Endodermal cell (in vitro differentiated cells): ENCODE results near the gene TBX20. TPM values are rescaled to one million over a fixed set of nuclear protein-coding genes. Genes with fewer than 3 reads are reported as not detected.
"Not testable (repeated sequence)": the region's sequence is repeated elsewhere in the genome, so short reads cannot be mapped to it uniquely, and the experiment has no call there.

Experiments
- DNase-seq: peaks from one replicate; pipeline ENCODE4 v3.0.0-alpha.2; 2017
- H3K27ac ChIP-seq: 2 replicates; pipeline ENCODE4 v1.5.1; 2013; ENCODE audit warnings: mild to moderate bottlenecking, low read depth, low read length, moderate library complexity
- H3K27me3 ChIP-seq: 2 replicates; pipeline ENCODE4 v1.6.1; 2013; ENCODE audit warnings: mild to moderate bottlenecking, low read length, moderate library complexity; ENCODE audit not compliant: insufficient read depth, control insufficient read depth, poor library complexity, severe bottlenecking
- H3K36me3 ChIP-seq: 2 replicates; pipeline ENCODE4 v1.7.0; 2013; ENCODE audit warnings: mild to moderate bottlenecking, low read length, moderate library complexity; ENCODE audit not compliant: control insufficient read depth, insufficient read depth
- H3K4me1 ChIP-seq: one replicate; pipeline ENCODE4 v1.7.0; 2013; ENCODE audit warnings: low read length; ENCODE audit not compliant: control insufficient read depth, insufficient read depth
- H3K4me3 ChIP-seq: 2 replicates; pipeline ENCODE4 v1.5.1; 2013; ENCODE audit warnings: mild to moderate bottlenecking, low read length, moderate library complexity
- H3K9ac ChIP-seq: 2 replicates; pipeline ENCODE4 v1.6.1; 2013; ENCODE audit warnings: mild to moderate bottlenecking, low read length, moderate library complexity; ENCODE audit not compliant: poor library complexity, severe bottlenecking; ENCODE audit errors: extremely low read depth
- H3K9me3 ChIP-seq: 2 replicates; pipeline ENCODE4 v1.6.1; 2013; ENCODE audit warnings: mild to moderate bottlenecking, low read length, moderate library complexity; ENCODE audit not compliant: control insufficient read depth
- H3K27ac Mint-ChIP-seq: 2 replicates; pipeline ENCODE4 v1.8.0; 2020; ENCODE audit warnings: mixed read lengths
- H3K27me3 Mint-ChIP-seq: 2 replicates; pipeline ENCODE4 v1.8.0; 2021; ENCODE audit warnings: mild to moderate bottlenecking, mixed read lengths; ENCODE audit not compliant: insufficient read depth
- H3K36me3 Mint-ChIP-seq: 2 replicates; pipeline ENCODE4 v1.8.0; 2020; ENCODE audit warnings: low read depth, mixed read lengths
- H3K4me1 Mint-ChIP-seq: 2 replicates; pipeline ENCODE4 v1.8.0; 2020; ENCODE audit warnings: mixed read lengths
- H3K4me3 Mint-ChIP-seq: 2 replicates; pipeline ENCODE4 v1.8.0; 2020; ENCODE audit warnings: mild to moderate bottlenecking, moderate library complexity, mixed read lengths
- H3K9me3 Mint-ChIP-seq: 2 replicates; pipeline ENCODE4 v1.8.0; 2020; ENCODE audit warnings: mild to moderate bottlenecking, mixed read lengths
- WGBS, 2 experiments: methylation state at CpG; one replicate each; pipeline versions ENCODE4 v1.1.5 to v1.1.7; 2013; ENCODE audit warnings: missing lambda C conversion rate in 2 of 2, mixed read lengths in 1 of 2; ENCODE audit not compliant: insufficient coverage in 1 of 2, insufficient read length in 1 of 2; 5-methylcytosine and 5-hydroxymethylcytosine counted together
- total RNA-seq, 2 donors: library from RNA; stranded (reverse); fragmentation: NEBNext Ultra II Directional in 1 of 2; extraction: Animal tissue kit (Norgen Biotek cat#: 25700) in 1 of 2; gene quantifications; 2 replicates in 1 of 2; 3 replicates in 1 of 2; pipeline ENCODE4 v1.2.1, GENCODE V29; 2021

Gene TBX20
- total RNA-seq, 2 donors from 2014 or later = 18.6 to 35.2 TPM

- not testable (repeated sequence) for H3K27ac ChIP-seq, H3K9me3 Mint-ChIP-seq, H3K4me1 ChIP-seq, DNase-seq, H3K4me3 ChIP-seq, H3K9me3 ChIP-seq, H3K27me3 Mint-ChIP-seq, H3K4me3 Mint-ChIP-seq, H3K27me3 ChIP-seq, H3K4me1 Mint-ChIP-seq, H3K9ac ChIP-seq, H3K27ac Mint-ChIP-seq
- WGBS, 2 experiments = 71% methylated on average over 1 of the region's 1 CpG; no CpG with 5 or more reads in 1 of the 2 experiments
- peaks cover 23% of the 10 kb centered on the region for H3K36me3 ChIP-seq
- H3K36me3 Mint-ChIP-seq = peaks cover 53% of the 10 kb centered on the region
These were observed 49.0 kb downstream of the TBX20 start for GRCh38 chr7:35204850-35205249.

- not testable (repeated sequence) for H3K4me1 ChIP-seq, DNase-seq, H3K4me1 Mint-ChIP-seq, H3K4me3 Mint-ChIP-seq, H3K9me3 ChIP-seq, H3K9me3 Mint-ChIP-seq, H3K27ac Mint-ChIP-seq, H3K27me3 Mint-ChIP-seq, H3K27ac ChIP-seq, H3K4me3 ChIP-seq, H3K27me3 ChIP-seq, H3K9ac ChIP-seq
- H3K36me3 ChIP-seq = peaks cover 23% of the 10 kb centered on the region
- peaks cover 48% of the 10 kb centered on the region for H3K36me3 Mint-ChIP-seq
- WGBS, 2 experiments = 93% methylated on average over 2 of the region's 5 CpGs; no CpG with 5 or more reads in 1 of the 2 experiments
These were observed 49.9 kb downstream of the TBX20 start for GRCh38 chr7:35204031-35204430.

- H3K9me3 ChIP-seq, H3K4me1 Mint-ChIP-seq, H3K4me1 ChIP-seq, H3K9ac ChIP-seq, H3K27ac ChIP-seq, DNase-seq, H3K9me3 Mint-ChIP-seq, H3K27me3 ChIP-seq, H3K27me3 Mint-ChIP-seq, H3K4me3 Mint-ChIP-seq, H3K27ac Mint-ChIP-seq, H3K4me3 ChIP-seq: not testable (repeated sequence)
- H3K36me3 Mint-ChIP-seq = peaks cover 47% of the 10 kb centered on the region
- H3K36me3 ChIP-seq = peaks cover 23% of the 10 kb centered on the region
- WGBS, 2 experiments = 98% methylated on average over 6 of the region's 6 CpGs; no CpG with 5 or more reads in 1 of the 2 experiments
These were observed 51.5 kb downstream of the TBX20 start for GRCh38 chr7:35202353-35202752.

- H3K9me3 Mint-ChIP-seq, H3K4me3 ChIP-seq, H3K27ac Mint-ChIP-seq, H3K27me3 ChIP-seq, DNase-seq, H3K4me1 ChIP-seq, H3K27me3 Mint-ChIP-seq, H3K9me3 ChIP-seq, H3K4me1 Mint-ChIP-seq, H3K4me3 Mint-ChIP-seq, H3K27ac ChIP-seq, H3K9ac ChIP-seq: not testable (repeated sequence)
- peaks cover 41% of the 10 kb centered on the region for H3K36me3 Mint-ChIP-seq
- H3K36me3 ChIP-seq = peaks cover 23% of the 10 kb centered on the region
- WGBS, 2 experiments = 100% methylated on average over 2 of the region's 2 CpGs; no CpG with 5 or more reads in 1 of the 2 experiments
These were observed 53.7 kb downstream of the TBX20 start for GRCh38 chr7:35200170-35200569.

- H3K36me3 ChIP-seq = peaks cover 14% of the 10 kb centered on the region
- H3K27ac ChIP-seq, H3K27ac Mint-ChIP-seq, H3K27me3 ChIP-seq, H3K4me3 Mint-ChIP-seq, H3K4me3 ChIP-seq, H3K4me1 Mint-ChIP-seq, H3K4me1 ChIP-seq, H3K27me3 Mint-ChIP-seq, H3K9ac ChIP-seq, H3K9me3 ChIP-seq, H3K9me3 Mint-ChIP-seq, DNase-seq: not testable (repeated sequence)
- 78 to 83% methylated on average over 1 to 2 of the region's 2 CpGs for WGBS, 2 experiments
- peaks cover 31% of the 10 kb centered on the region for H3K36me3 Mint-ChIP-seq
These were observed 55.3 kb downstream of the TBX20 start for GRCh38 chr7:35198370-35199140.

- not testable (repeated sequence) for H3K9me3 Mint-ChIP-seq, H3K36me3 Mint-ChIP-seq, H3K4me1 ChIP-seq, H3K4me1 Mint-ChIP-seq, DNase-seq, H3K36me3 ChIP-seq, H3K27ac Mint-ChIP-seq, H3K4me3 ChIP-seq, H3K4me3 Mint-ChIP-seq, H3K9me3 ChIP-seq, H3K27ac ChIP-seq, H3K9ac ChIP-seq
- H3K27me3 Mint-ChIP-seq = peaks cover 17% of the 10 kb centered on the region
- H3K27me3 ChIP-seq = peaks cover 17% of the 10 kb centered on the region
- WGBS, 2 experiments = 83 to 89% methylated on average over 1 to 4 of the region's 4 CpGs
These were observed 62.3 kb downstream of the TBX20 start for GRCh38 chr7:35191571-35191970.
